AG09319 (cell line): ENCODE data around the gene ZRANB3.
A peak's percentile ranks its signal among the peaks of the same experiment; 100 is the strongest.

Experiments
- DNase-seq: peaks from one replicate; pipeline ENCODE4 v3.0.0-alpha.2; 2010; ENCODE audit warnings: low read depth; ENCODE audit errors: extremely low read depth
- CTCF ChIP-seq: IDR thresholded peaks from 2 replicates; pipeline ENCODE4 v1.5.1; 2011; ENCODE audit warnings: low read depth, mild to moderate bottlenecking, inconsistent platforms, low read length, moderate library complexity

Gene ZRANB3

GRCh38 chr2:135246711-135247270, 284.2 kb downstream of the ZRANB3 start:
- no peak for DNase-seq
- TF ChIP-seq CTCF: no peak

GRCh38 chr2:135245071-135245470, 285.9 kb downstream of the ZRANB3 start:
- TF ChIP-seq CTCF: no peak
- DNase-seq: no peak

DNA sequence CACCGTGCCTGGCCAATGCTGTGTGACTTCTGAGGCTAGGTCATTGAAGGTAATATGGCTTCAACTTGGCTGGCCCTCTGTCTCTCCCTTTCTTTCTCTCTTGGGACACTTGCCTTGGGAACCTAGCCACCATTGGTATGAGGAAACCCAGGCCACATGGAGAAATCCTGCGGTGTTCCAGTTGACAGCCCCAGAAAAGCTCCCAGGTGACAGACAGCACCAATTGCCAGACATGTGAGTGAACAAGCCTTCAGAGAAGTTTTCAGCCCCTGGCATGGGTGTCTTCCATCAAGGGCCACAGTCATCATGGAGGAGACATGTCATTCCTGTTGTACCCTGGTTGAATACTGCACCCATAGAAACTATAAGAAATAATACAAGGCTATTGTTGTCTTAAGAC, 292.4 kb downstream of the ZRANB3 start:
- no peak for TF ChIP-seq CTCF
- DNase-seq: no peak

GRCh38 chr2:135230150-135230549, 300.9 kb downstream of the ZRANB3 start:
- no peak for TF ChIP-seq CTCF

DNA sequence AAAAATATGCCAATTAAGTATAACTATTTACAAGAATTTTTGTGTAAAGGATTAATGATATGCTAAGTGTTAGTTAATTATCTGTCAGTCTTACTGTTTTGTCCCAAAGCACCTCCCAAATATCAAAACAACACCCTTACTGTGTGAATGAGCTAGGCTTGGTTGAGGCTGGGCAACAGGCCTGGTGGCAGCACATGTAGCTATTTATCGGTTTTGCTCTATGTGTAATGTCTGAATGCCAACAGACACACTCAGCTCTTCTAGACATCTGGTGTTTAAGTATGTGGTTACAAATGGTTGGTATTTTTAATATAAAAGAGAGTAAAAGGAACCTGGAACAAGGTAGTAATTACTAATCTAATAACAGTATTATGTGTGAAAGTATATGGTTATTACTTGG, 303.6 kb downstream of the ZRANB3 start:
- DNase-seq: no peak
- no peak for TF ChIP-seq CTCF

More at GRCh38 chr2:135230150-135230549, 300.9 kb downstream of the ZRANB3 start:
- no peak for DNase-seq

- no peak for TF ChIP-seq CTCF
- DNase-seq: peak; percentile 62
These were observed 304.1 kb downstream of the ZRANB3 start for GRCh38 chr2:135226961-135227360.

GRCh38 chr2:135225781-135226180, 305.2 kb downstream of the ZRANB3 start:
- TF ChIP-seq CTCF: no peak
- no peak for DNase-seq
